ENCODE results near the gene TNN.
A peak's percentile ranks its signal among the peaks of the same experiment; 100 is the strongest.

Gene TNN

DNA sequence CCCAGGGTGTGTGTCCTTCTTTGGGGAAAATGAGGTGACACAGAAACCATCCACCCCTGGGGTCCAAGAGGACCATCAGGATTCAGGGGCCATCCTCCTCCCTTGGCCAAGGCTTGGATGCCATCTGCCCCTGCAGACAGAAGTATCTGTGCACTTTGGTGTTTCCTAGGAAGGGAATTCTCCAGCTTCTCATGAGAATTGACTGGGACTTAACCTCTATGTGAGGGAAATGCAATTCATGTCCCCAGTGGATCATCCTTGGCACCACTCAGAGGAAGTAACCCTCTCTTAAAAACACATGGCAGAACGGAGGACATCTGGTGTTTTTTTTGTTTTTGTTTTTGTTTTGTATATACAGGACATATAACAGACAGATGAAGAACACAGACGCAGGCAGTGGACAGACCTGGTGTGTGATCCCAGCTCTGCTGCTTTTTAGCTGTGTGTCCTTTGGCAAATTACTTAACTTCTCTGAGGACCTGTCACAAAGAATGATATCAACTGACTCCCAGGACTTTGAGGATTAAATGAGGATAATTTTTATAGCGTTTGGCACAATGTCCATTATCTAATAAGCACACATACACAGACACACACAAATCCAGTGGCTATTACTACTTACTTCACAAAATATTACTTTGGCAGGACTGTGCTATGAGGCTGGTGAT, 3.8 kb downstream of the TNN start:
- Histone ChIP-seq H3K27ac (ENCODE audit: low read length) (no peak overlapping the region), H3K4me3 (ENCODE audit: low read length) (no peak overlapping the region), H3K4me1 (ENCODE audit: low read length) (0 out of 2 replicates have a peak, but pooled peaks cover 3% of the 10 kb centered on the region), H3K27me3 (ENCODE audit: low read depth, low read length) (peaks cover 61% of the 10 kb centered on the region), H2AFZ (ENCODE audit: low read depth, low read length) (no peak overlapping the region), H3K79me2 (ENCODE audit: low read length) (no peaks in the 10 kb centered on the region), H3K36me3 (replicated peaks; ENCODE audit: low read depth, low read length) (no peaks in the 10 kb centered on the region), H3K9me3 (ENCODE audit: insufficient read depth, low read length) (no peaks in the 10 kb centered on the region), H3K9ac (ENCODE audit: low read length) (no peak overlapping the region), H3K4me2 (ENCODE audit: low read length) (no peak overlapping the region), H4K20me1 (ENCODE audit: insufficient read depth, low read length) (no peaks in the 10 kb centered on the region)
- TF ChIP-seq EZH2phosphoT487 (IDR thresholded peaks at IDR 0.05; ENCODE audit: low read depth) (no peak), CTCF (IDR thresholded peaks at IDR 0.05; ENCODE audit: low read depth, low read length) (no peak)

- H3K79me2 ChIP-seq (ENCODE audit: low read length), result no peaks in the 10 kb centered on the region
- H3K4me1 ChIP-seq (ENCODE audit: low read length), result 0 out of 2 replicates have a peak, but pooled peaks cover 3% of the 10 kb centered on the region
- no peaks in the 10 kb centered on the region for H3K9me3 ChIP-seq (ENCODE audit: insufficient read depth, low read length)
- no peak overlapping the region for H3K4me3 ChIP-seq (ENCODE audit: low read length)
- no peaks in the 10 kb centered on the region for H4K20me1 ChIP-seq (ENCODE audit: insufficient read depth, low read length)
- no peak overlapping the region for H3K27ac ChIP-seq (ENCODE audit: low read length)
- H3K36me3 ChIP-seq (replicated peaks; ENCODE audit: low read depth, low read length), result no peaks in the 10 kb centered on the region
- H3K4me2 ChIP-seq (ENCODE audit: low read length), result peak overlapping the region; percentile 22; the same call in 1 of the 2 replicates
- TF ChIP-seq EZH2phosphoT487 (IDR thresholded peaks at IDR 0.05; ENCODE audit: low read depth), result no peak
- TF ChIP-seq CTCF (IDR thresholded peaks at IDR 0.05; ENCODE audit: low read depth, low read length), result no peak
- no peak overlapping the region for H3K9ac ChIP-seq (ENCODE audit: low read length)
- H3K27me3 ChIP-seq (ENCODE audit: low read depth, low read length), result peaks cover 55% of the 10 kb centered on the region
- no peak overlapping the region for H2AFZ ChIP-seq (ENCODE audit: low read depth, low read length)
Measured at GRCh38 chr1:175072099-175072951, 4.7 kb downstream of the TNN start.

DNA sequence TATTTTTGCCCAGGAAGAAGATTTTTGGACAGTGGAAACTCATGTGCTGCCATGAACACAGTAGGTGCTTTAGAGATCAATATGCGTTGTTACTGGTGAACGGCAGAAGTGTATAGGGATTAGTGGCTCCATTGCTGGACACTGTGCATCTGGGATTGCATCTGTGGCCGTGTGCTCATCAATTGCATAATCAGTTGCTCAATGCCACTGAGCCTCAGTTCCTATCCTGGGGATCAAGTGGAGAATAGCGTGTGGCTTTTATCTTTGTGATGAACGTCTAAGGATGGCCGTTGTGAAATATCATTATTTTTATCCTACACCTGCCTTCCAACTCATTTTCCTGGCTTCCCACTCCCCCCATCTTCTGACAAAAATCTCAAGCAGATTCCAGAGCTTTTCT, 5.4 kb downstream of the TNN start:
- Histone ChIP-seq H3K9me3 (ENCODE audit: insufficient read depth, low read length) (no peaks in the 10 kb centered on the region), H3K9ac (ENCODE audit: low read length) (no peak overlapping the region), H3K4me3 (ENCODE audit: low read length) (no peak overlapping the region), H2AFZ (ENCODE audit: low read depth, low read length) (no peak overlapping the region), H3K4me1 (ENCODE audit: low read length) (0 out of 2 replicates have a peak, but pooled peaks cover 3% of the 10 kb centered on the region), H4K20me1 (ENCODE audit: insufficient read depth, low read length) (no peaks in the 10 kb centered on the region), H3K36me3 (replicated peaks; ENCODE audit: low read depth, low read length) (no peaks in the 10 kb centered on the region), H3K27ac (ENCODE audit: low read length) (no peak overlapping the region), H3K4me2 (ENCODE audit: low read length) (no peak overlapping the region), H3K27me3 (ENCODE audit: low read depth, low read length) (peaks cover 58% of the 10 kb centered on the region), H3K79me2 (ENCODE audit: low read length) (no peaks in the 10 kb centered on the region)
- no peak for TF ChIP-seq CTCF (IDR thresholded peaks at IDR 0.05; ENCODE audit: low read depth, low read length)
- no peak for TF ChIP-seq EZH2phosphoT487 (IDR thresholded peaks at IDR 0.05; ENCODE audit: low read depth)

GRCh38 chr1:175073633-175074032, 6.0 kb downstream of the TNN start:
- TF ChIP-seq CTCF (IDR thresholded peaks at IDR 0.05; ENCODE audit: low read depth, low read length) (no peak), EZH2phosphoT487 (IDR thresholded peaks at IDR 0.05; ENCODE audit: low read depth) (no peak)
- Histone ChIP-seq H3K4me3 (ENCODE audit: low read length) (no peak overlapping the region), H2AFZ (ENCODE audit: low read depth, low read length) (no peak overlapping the region), H3K9ac (ENCODE audit: low read length) (no peak overlapping the region), H3K27ac (ENCODE audit: low read length) (no peak overlapping the region), H3K4me2 (ENCODE audit: low read length) (no peak overlapping the region), H3K36me3 (replicated peaks; ENCODE audit: low read depth, low read length) (no peaks in the 10 kb centered on the region), H3K4me1 (ENCODE audit: low read length) (0 out of 2 replicates have a peak, but pooled peaks cover 3% of the 10 kb centered on the region), H3K27me3 (ENCODE audit: low read depth, low read length) (peaks cover 59% of the 10 kb centered on the region), H3K9me3 (ENCODE audit: insufficient read depth, low read length) (no peaks in the 10 kb centered on the region), H4K20me1 (ENCODE audit: insufficient read depth, low read length) (no peaks in the 10 kb centered on the region), H3K79me2 (ENCODE audit: low read length) (no peaks in the 10 kb centered on the region)

All from OCI-LY3 (cell line).